PC-9 (cell line): ENCODE results near the gene TGFBR3. TPM values are rescaled to one million over a fixed set of nuclear protein-coding genes. Genes with fewer than 3 reads are reported as not detected.

ENCODE experiments used
- BruUV-seq: library from RNA; stranded (reverse); fragments of 400-500 nt; replicated peaks from 2 replicates; lab custom pipeline; 2021; lab: Mats Ljungman, UMichigan
- CTCF ChIA-PET: fragments of 300-600 bp; sonication (Branson Sonifier 250); formaldehyde crosslinking; loops from one replicate; lab custom pipeline; 2022; ENCODE audit warnings: antibody characterized with exemption; lab: Charles Lee
- POLR2A ChIA-PET: fragments of 300-600 bp; sonication (Branson Sonifier 250); formaldehyde crosslinking; loops from one replicate; lab custom pipeline; 2022; ENCODE audit warnings: antibody characterized with exemption; ENCODE audit not compliant: unreplicated experiment; lab: Charles Lee
- DNase-seq, 2 experiments: peaks; one replicate each; pipeline versions ENCODE4 v3.0.0 to v3.0.0-alpha.2; 2015 to 2022; ENCODE audit warnings: mixed read lengths in 1 of 2
- H2AFZ ChIP-seq: fragments of 200-600 bp; sonication (generic); 2 replicates; pipeline ENCODE4 v1.8.1; 2017; ENCODE audit warnings: antibody characterized with exemption
- H3F3A ChIP-seq: fragments of 200-600 bp; sonication (generic); 2 replicates; pipeline ENCODE4 v1.8.1; 2017; ENCODE audit warnings: antibody characterized with exemption, mild to moderate bottlenecking, low read depth; ENCODE audit not compliant: insufficient read depth
- H3K27ac ChIP-seq: fragments of 200-600 bp; sonication (generic); 2 replicates; pipeline ENCODE4 v1.6.1; 2016; ENCODE audit warnings: mixed run types
- H3K27me3 ChIP-seq: fragments of 200-600 bp; sonication (generic); 2 replicates; pipeline ENCODE4 v1.6.1; 2016; ENCODE audit warnings: low read depth, mixed run types; ENCODE audit not compliant: insufficient read depth
- H3K36me3 ChIP-seq: fragments of 200-600 bp; sonication (generic); 2 replicates; pipeline ENCODE4 v1.6.1; 2016; ENCODE audit warnings: low read depth, mixed run types
- H3K4me1 ChIP-seq: fragments of 200-600 bp; sonication (generic); replicated peaks from 2 replicates; pipeline ENCODE4 v1.6.1; 2016; ENCODE audit warnings: mixed run types; ENCODE audit not compliant: insufficient read depth
- H3K4me2 ChIP-seq: fragments of 200-600 bp; sonication (generic); 2 replicates; pipeline ENCODE4 v1.6.1; 2017; ENCODE audit warnings: mixed run types
- H3K4me3 ChIP-seq: fragments of 200-600 bp; sonication (generic); 2 replicates; pipeline ENCODE4 v1.6.1; 2016; ENCODE audit warnings: mixed run types
- H3K79me2 ChIP-seq: fragments of 200-600 bp; sonication (generic); 2 replicates; pipeline ENCODE4 v1.6.1; 2017; ENCODE audit warnings: low read depth, mixed run types
- H3K9me2 ChIP-seq: fragments of 200-600 bp; sonication (generic); 2 replicates; pipeline ENCODE4 v1.8.1; 2017; ENCODE audit warnings: mild to moderate bottlenecking; ENCODE audit not compliant: insufficient read depth
- H3K9me3 ChIP-seq: fragments of 200-600 bp; sonication (generic); 2 replicates; pipeline ENCODE4 v1.8.1; 2016; ENCODE audit warnings: low read depth; ENCODE audit not compliant: insufficient read depth
- H4K20me1 ChIP-seq: fragments of 200-600 bp; sonication (generic); 2 replicates; pipeline ENCODE4 v1.8.1; 2017; ENCODE audit not compliant: insufficient read depth
- EZH2 ChIP-seq: fragments of 200-600 bp; sonication (generic); IDR thresholded peaks from 2 replicates; pipeline ENCODE4 v1.8.0; 2017; ENCODE audit warnings: antibody characterized with exemption, low read depth
- intact Hi-C: fragments of 100-400 bp; cut with micrococcal nuclease; formaldehyde crosslinking; loops from one replicate; pipeline ENCODE4 v1.10.0; 2022; ENCODE audit not compliant: unreplicated experiment
- total RNA-seq: library from RNA; stranded (reverse); gene quantifications from 2 replicates; pipeline ENCODE4 v1.2.3, GENCODE V29; 2021
- TF ChIP-seq, protein P1 (sequence below): fragments of 200-600 bp; sonication (generic); conservative IDR thresholded peaks from 2 replicates; pipeline ENCODE4 v1.6.1; 2017; ENCODE audit warnings: mixed run types, antibody characterized with exemption, mild to moderate bottlenecking, moderate library complexity

TGFBR3 gene
- total RNA-seq, 1 experiment from 2014 or later, result 1.6 TPM

GRCh38 chr1:91784191-91784590 lies 101.8 kb downstream of the TGFBR3 start:
- POLR2A ChIA-PET, result no interaction called here
- H3K27me3 ChIP-seq, result no peaks in the 10 kb centered on the region
- H3K9me2 ChIP-seq, result no peaks in the 10 kb centered on the region
- no peak overlapping the region for H2AFZ ChIP-seq
- CTCF ChIA-PET, result no interaction called here
- no peaks in the 10 kb centered on the region for H4K20me1 ChIP-seq
- H3K4me1 ChIP-seq, result no peaks in the 10 kb centered on the region; the same call in 1 of the 2 replicates
- H3F3A ChIP-seq, result no peaks in the 10 kb centered on the region
- H3K79me2 ChIP-seq, result no peaks in the 10 kb centered on the region
- H3K27ac ChIP-seq, result no peak overlapping the region
- no TSS peak for BruUV-seq
- H3K4me3 ChIP-seq, result no peak overlapping the region
- no peaks in the 10 kb centered on the region for H3K36me3 ChIP-seq
- intact Hi-C loops, result no loop called here
- H3K4me2 ChIP-seq, result no peak overlapping the region
- TF ChIP-seq, protein P1, sequence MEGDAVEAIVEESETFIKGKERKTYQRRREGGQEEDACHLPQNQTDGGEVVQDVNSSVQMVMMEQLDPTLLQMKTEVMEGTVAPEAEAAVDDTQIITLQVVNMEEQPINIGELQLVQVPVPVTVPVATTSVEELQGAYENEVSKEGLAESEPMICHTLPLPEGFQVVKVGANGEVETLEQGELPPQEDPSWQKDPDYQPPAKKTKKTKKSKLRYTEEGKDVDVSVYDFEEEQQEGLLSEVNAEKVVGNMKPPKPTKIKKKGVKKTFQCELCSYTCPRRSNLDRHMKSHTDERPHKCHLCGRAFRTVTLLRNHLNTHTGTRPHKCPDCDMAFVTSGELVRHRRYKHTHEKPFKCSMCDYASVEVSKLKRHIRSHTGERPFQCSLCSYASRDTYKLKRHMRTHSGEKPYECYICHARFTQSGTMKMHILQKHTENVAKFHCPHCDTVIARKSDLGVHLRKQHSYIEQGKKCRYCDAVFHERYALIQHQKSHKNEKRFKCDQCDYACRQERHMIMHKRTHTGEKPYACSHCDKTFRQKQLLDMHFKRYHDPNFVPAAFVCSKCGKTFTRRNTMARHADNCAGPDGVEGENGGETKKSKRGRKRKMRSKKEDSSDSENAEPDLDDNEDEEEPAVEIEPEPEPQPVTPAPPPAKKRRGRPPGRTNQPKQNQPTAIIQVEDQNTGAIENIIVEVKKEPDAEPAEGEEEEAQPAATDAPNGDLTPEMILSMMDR, result no peak
- no peak for TF ChIP-seq EZH2
- no peaks in the 10 kb centered on the region for H3K9me3 ChIP-seq
- no peak for DNase-seq

GRCh38 chr1:91783423-91784170 lies 102.4 kb downstream of the TGFBR3 start:
- POLR2A ChIA-PET, result no interaction called here
- Histone ChIP-seq H4K20me1 (no peaks in the 10 kb centered on the region), H3K9me2 (no peaks in the 10 kb centered on the region), H2AFZ (no peak overlapping the region), H3K79me2 (no peaks in the 10 kb centered on the region), H3K4me2 (no peak overlapping the region), H3F3A (no peaks in the 10 kb centered on the region), H3K27me3 (no peaks in the 10 kb centered on the region), H3K9me3 (no peaks in the 10 kb centered on the region), H3K27ac (no peak overlapping the region), H3K4me1 (no peaks in the 10 kb centered on the region; the same call in 1 of the 2 replicates), H3K36me3 (no peaks in the 10 kb centered on the region), H3K4me3 (no peak overlapping the region)
- BruUV-seq, result no TSS peak
- TF ChIP-seq EZH2, result no peak
- TF ChIP-seq, protein P1, result no peak
- CTCF ChIA-PET, result no interaction called here
- intact Hi-C loops, result no loop called here
- no peak for DNase-seq

DNA sequence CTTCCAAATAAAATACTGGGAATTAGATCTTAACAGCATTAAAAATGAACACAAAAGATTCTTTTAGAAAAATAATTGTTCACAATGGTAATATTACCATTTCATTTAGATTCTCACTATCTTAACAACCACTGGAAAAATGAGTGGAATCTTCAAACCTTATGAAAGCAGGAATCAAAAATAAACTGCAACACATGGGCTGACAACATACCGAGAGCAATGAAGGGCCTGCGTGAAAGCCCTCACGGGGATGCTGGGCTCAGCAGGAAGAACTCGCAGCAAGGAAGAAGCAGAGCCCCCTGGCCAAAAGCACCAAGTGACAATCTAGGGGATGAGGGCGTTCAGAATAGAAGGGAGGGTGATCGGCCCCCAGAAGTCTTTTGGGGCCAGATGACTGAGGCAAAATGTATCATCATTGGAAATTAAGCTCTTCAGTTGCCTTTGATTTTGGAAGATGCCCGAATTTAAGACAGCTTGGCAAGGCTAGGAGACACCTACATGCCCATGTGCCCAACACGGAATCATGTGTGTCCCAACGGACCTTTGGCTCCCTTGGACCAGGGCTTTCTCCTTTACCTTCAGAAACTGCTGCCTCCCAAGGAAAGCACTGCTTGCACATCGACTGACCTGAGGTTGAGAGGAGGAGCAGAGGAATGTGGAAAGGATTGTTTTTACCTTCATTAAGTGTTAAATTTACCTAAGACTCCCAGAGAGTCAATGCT lies 103.9 kb downstream of the TGFBR3 start:
- POLR2A ChIA-PET, result no interaction called here
- DNase-seq, result no peak
- Histone ChIP-seq H3K36me3 (no peaks in the 10 kb centered on the region), H3K4me3 (no peak overlapping the region), H3K4me1 (no peaks in the 10 kb centered on the region; the same call in 1 of the 2 replicates), H3K79me2 (no peaks in the 10 kb centered on the region), H3K27me3 (no peaks in the 10 kb centered on the region), H3K4me2 (no peak overlapping the region), H3K9me3 (no peaks in the 10 kb centered on the region), H3K9me2 (no peaks in the 10 kb centered on the region), H2AFZ (no peak overlapping the region), H3F3A (no peaks in the 10 kb centered on the region), H4K20me1 (no peaks in the 10 kb centered on the region), H3K27ac (no peak overlapping the region)
- TF ChIP-seq, protein P1, result no peak
- TF ChIP-seq EZH2, result no peak
- CTCF ChIA-PET, result no interaction called here
- intact Hi-C loops, result no loop called here
- BruUV-seq, result no TSS peak
